WI38 (cell line): Measurements from ENCODE around the gene RBMS1.

ENCODE experiments used
- H3K4me3 ChIP-seq: 2 replicates; pipeline ENCODE4 v1.5.1; 2011; ENCODE audit warnings: low read depth, mild to moderate bottlenecking, control low read depth, low read length
- CTCF ChIP-seq: IDR thresholded peaks from 2 replicates; pipeline ENCODE4 v1.5.1; 2012; ENCODE audit warnings: low read depth, mild to moderate bottlenecking, control low read depth, low read length

Gene RBMS1

GRCh38 chr2:160501370-160501769 is 7.8 kb upstream of the RBMS1 start:
- TF ChIP-seq CTCF, result no peak
- no peak overlapping the region for H3K4me3 ChIP-seq

- no peak overlapping the region for H3K4me3 ChIP-seq
- TF ChIP-seq CTCF, result no peak
Observed at GRCh38 chr2:160499865-160500264, 6.3 kb upstream of the RBMS1 start.

- no peak for TF ChIP-seq CTCF
- no peak overlapping the region for H3K4me3 ChIP-seq
Observed at GRCh38 chr2:160498137-160498536, 4.5 kb upstream of the RBMS1 start.

GRCh38 chr2:160494201-160494644 is 616 bp upstream of the RBMS1 start:
- TF ChIP-seq CTCF, result no peak
- peak overlapping the region; percentile 80 for H3K4me3 ChIP-seq

- H3K4me3 ChIP-seq, result peak overlapping the region; percentile 80
- TF ChIP-seq CTCF, result no peak
Observed at GRCh38 chr2:160492401-160493226, 993 bp downstream of the RBMS1 start.

- no peak for TF ChIP-seq CTCF
- peak overlapping the region; percentile 80 for H3K4me3 ChIP-seq
Observed at GRCh38 chr2:160491911-160492371, 1.7 kb downstream of the RBMS1 start.
